ENCODE measurements around the gene TIPARP. TPM values are rescaled to one million over a fixed set of nuclear protein-coding genes. Genes with fewer than 3 reads are reported as not detected.
"Not testable (repeated sequence)": the region's sequence is repeated elsewhere in the genome, so short reads cannot be mapped to it uniquely, and the experiment has no call there.

The TIPARP gene
- total RNA-seq, 2 experiments from 2014 or later = 21.9 to 22.9 TPM

GRCh38 chr3:156643729-156644389 is 30.5 kb upstream of the TIPARP start:
- POLR2A ChIA-PET = no interaction called here
- CTCF ChIA-PET = no interaction called here

GRCh38 chr3:156644958-156645357 is 29.4 kb upstream of the TIPARP start:
- POLR2A ChIA-PET = no interaction called here
- CTCF ChIA-PET = no interaction called here

GRCh38 chr3:156646958-156647357 is 27.4 kb upstream of the TIPARP start:
- CTCF ChIA-PET = no interaction called here
- POLR2A ChIA-PET = no interaction called here

- CTCF ChIA-PET = no interaction called here
- POLR2A ChIA-PET = no interaction called here
Measured at GRCh38 chr3:156648086-156648485, 26.3 kb upstream of the TIPARP start.

- POLR2A ChIA-PET = no interaction called here
- CTCF ChIA-PET = no interaction called here
Measured at GRCh38 chr3:156649681-156650080, 24.7 kb upstream of the TIPARP start.

GRCh38 chr3:156652661-156653060 is 21.7 kb upstream of the TIPARP start:
- CTCF ChIA-PET, POLR2A ChIA-PET: not testable (repeated sequence)

- ChIA-PET POLR2A (no interaction called here), CTCF (no interaction called here)
Measured at GRCh38 chr3:156654834-156655233, 19.6 kb upstream of the TIPARP start.

- CTCF ChIA-PET = interaction anchor here (0.6 kb wide), 1 partner anchor 99 kb away, joined by 3 read pairs; no protein-coding TSS in a partner anchor
- POLR2A ChIA-PET = no interaction called here
Measured at GRCh38 chr3:156655819-156656550, 18.4 kb upstream of the TIPARP start.

GRCh38 chr3:156657440-156657839 is 16.9 kb upstream of the TIPARP start:
- ChIA-PET CTCF (no interaction called here), POLR2A (no interaction called here)

- ChIA-PET POLR2A (no interaction called here), CTCF (no interaction called here)
Measured at GRCh38 chr3:156657862-156658731, 16.3 kb upstream of the TIPARP start.

- ChIA-PET POLR2A (no interaction called here), CTCF (no interaction called here)
Measured at GRCh38 chr3:156658732-156659090, 15.7 kb upstream of the TIPARP start.

GRCh38 chr3:156659260-156659659 is 15.1 kb upstream of the TIPARP start:
- CTCF ChIA-PET = no interaction called here
- POLR2A ChIA-PET = no interaction called here

GRCh38 chr3:156661155-156661554 is 13.2 kb upstream of the TIPARP start:
- POLR2A ChIA-PET = no interaction called here
- CTCF ChIA-PET = no interaction called here

GRCh38 chr3:156664011-156664830 is 10.2 kb upstream of the TIPARP start:
- POLR2A ChIA-PET = interaction anchor here (1.0 kb wide), 1 partner anchor 109 kb away, joined by 3 read pairs; the partner anchor contains the start of gene SSR3
- CTCF ChIA-PET = no interaction called here

- ChIA-PET POLR2A (interaction anchor here (1.0 kb wide), 1 partner anchor 110 kb away, joined by 3 read pairs; the partner anchor contains the start of gene SSR3), CTCF (no interaction called here)
Measured at GRCh38 chr3:156664831-156665178, 9.6 kb upstream of the TIPARP start.

GRCh38 chr3:156665291-156665690 is 9.1 kb upstream of the TIPARP start:
- ChIA-PET POLR2A (interaction anchor here (1.0 kb wide), 1 partner anchor 110 kb away, joined by 3 read pairs; the partner anchor contains the start of gene SSR3), CTCF (no interaction called here)

- ChIA-PET POLR2A (no interaction called here), CTCF (no interaction called here)
Measured at GRCh38 chr3:156666073-156666472, 8.3 kb upstream of the TIPARP start.

GRCh38 chr3:156668073-156668763 is 6.2 kb upstream of the TIPARP start:
- POLR2A ChIA-PET = no interaction called here
- CTCF ChIA-PET = no interaction called here

- CTCF ChIA-PET = no interaction called here
- POLR2A ChIA-PET = no interaction called here
Measured at GRCh38 chr3:156670077-156670476, 4.3 kb upstream of the TIPARP start.

All from activated CD8-positive, alpha-beta memory T cell treated with anti-CD3 and anti-CD28 coated beads for 36 hours (primary cell).